ENCODE measurements around the gene GLT8D1. TPM values are rescaled to one million over a fixed set of nuclear protein-coding genes. Genes with fewer than 3 reads are reported as not detected.

GLT8D1 gene
- total and polyA plus RNA-seq, 9 of the 15 experiments (the other 6 are each of a cell fraction or from before 2014, with no cell fraction given) = 14.1 to 65.9 (median 33.7) TPM

DNA sequence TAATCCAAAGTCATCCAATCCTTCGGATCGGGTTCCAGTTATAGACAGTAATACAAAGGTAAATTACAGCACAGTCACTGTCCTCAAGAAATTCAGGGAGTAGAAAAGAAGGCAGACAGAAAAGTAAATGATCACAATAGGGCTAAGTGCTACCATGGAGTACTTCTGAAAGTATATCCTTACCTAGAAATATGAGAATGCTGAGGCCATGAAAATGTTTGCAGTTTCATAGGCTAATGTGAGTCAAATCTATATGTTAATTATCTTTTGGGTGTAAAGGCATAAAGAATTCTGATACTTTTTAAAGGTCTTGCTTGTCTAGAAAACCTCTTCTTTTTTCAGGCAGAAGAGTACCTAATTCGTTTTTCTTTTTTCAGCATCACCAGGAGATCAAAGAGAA, 49.7 kb downstream of the GLT8D1 start:
- ChIA-PET POLR2A (interaction anchor here (0.6 kb wide), 1 partner anchor 75 kb away, joined by 3 read pairs; no protein-coding TSS in a partner anchor), CTCF (ENCODE audit: low intra/inter-chr PET ratio) (no interaction called here)
- Histone ChIP-seq H3K27me3 (ENCODE audit: control insufficient read depth in 2 of 2, insufficient read depth in 2 of 2, low read length in 2 of 2) (no peaks in the 10 kb centered on the region), H3K9me3 (replicated peaks; ENCODE audit: control insufficient read depth, insufficient read depth, low read depth, low read length) (no peaks in the 10 kb centered on the region), H3K36me3 (ENCODE audit: control insufficient read depth, insufficient read depth, low read length) (peaks cover 61% of the 10 kb centered on the region; the same call in 2 of the 3 replicates), H3K4me1 (replicated peaks in 1 of 2; ENCODE audit: control insufficient read depth in 2 of 2, insufficient read depth in 2 of 2, low read length in 2 of 2) (peaks cover 0 to 1% of the 10 kb centered on the region in 2 experiments; a peak in 2 of 5 replicates), H2AFZ (ENCODE audit: low read depth, low read length) (no peak overlapping the region), H3K79me2 (ENCODE audit: control insufficient read depth, insufficient read depth, low read length) (no peaks in the 10 kb centered on the region), H3K27ac (ENCODE audit: extremely low read depth, low read depth, low read length) (no peak overlapping the region), H3K4me2 (ENCODE audit: insufficient read depth, low read length) (no peak overlapping the region), H4K20me1 (replicated peaks; ENCODE audit: control insufficient read depth, insufficient read depth, low read length) (no peaks in the 10 kb centered on the region), H3K9me1 (ENCODE audit: control insufficient read depth, insufficient read depth, low read length) (no peaks in the 10 kb centered on the region), H3K4me3 (no peak overlapping the region), H3K9ac (ENCODE audit: insufficient read depth in 1 of 2, low read depth in 2 of 2, low read length in 2 of 2) (no peak overlapping the region)
- 81% methylated on average over 3 of the region's 3 CpGs for WGBS (ENCODE audit: insufficient coverage, low coverage, missing lambda C conversion rate)
- no TSS peak for BruUV-seq (replicated peaks)
- TF ChIP-seq, protein P1, sequence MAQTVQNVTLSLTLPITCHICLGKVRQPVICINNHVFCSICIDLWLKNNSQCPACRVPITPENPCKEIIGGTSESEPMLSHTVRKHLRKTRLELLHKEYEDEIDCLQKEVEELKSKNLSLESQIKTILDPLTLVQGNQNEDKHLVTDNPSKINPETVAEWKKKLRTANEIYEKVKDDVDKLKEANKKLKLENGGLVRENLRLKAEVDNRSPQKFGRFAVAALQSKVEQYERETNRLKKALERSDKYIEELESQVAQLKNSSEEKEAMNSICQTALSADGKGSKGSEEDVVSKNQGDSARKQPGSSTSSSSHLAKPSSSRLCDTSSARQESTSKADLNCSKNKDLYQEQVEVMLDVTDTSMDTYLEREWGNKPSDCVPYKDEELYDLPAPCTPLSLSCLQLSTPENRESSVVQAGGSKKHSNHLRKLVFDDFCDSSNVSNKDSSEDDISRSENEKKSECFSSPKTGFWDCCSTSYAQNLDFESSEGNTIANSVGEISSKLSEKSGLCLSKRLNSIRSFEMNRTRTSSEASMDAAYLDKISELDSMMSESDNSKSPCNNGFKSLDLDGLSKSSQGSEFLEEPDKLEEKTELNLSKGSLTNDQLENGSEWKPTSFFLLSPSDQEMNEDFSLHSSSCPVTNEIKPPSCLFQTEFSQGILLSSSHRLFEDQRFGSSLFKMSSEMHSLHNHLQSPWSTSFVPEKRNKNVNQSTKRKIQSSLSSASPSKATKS (CRISPR knock-in tag; IDR thresholded peaks at IDR 0.05) = no peak
- TF ChIP-seq ZNF146 (CRISPR knock-in tag; IDR thresholded peaks at IDR 0.05; ENCODE audit: unreplicated experiment) (no peak), WHSC1 (IDR thresholded peaks at IDR 0.05; ENCODE audit: low read length) (no peak), ZNF324 (CRISPR knock-in tag; IDR thresholded peaks at IDR 0.05) (no peak), POLR2H (tag; IDR thresholded peaks at IDR 0.05; ENCODE audit: low read depth) (no peak), FOXP1 (CRISPR knock-in tag; IDR thresholded peaks at IDR 0.05) (no peak), SRSF3 (IDR thresholded peaks at IDR 0.05; ENCODE audit: insufficient read depth, low read length) (no peak), YY1 (IDR thresholded peaks at IDR 0.05; ENCODE audit: borderline replicate concordance in 1 of 3, control insufficient read depth in 1 of 3, extremely low read depth in 1 of 3, insufficient read depth in 3 of 3, insufficient read length in 1 of 3, insufficient replicate concordance in 2 of 3, low read depth in 1 of 3, low read length in 2 of 3) (no peak), SMARCB1 (IDR thresholded peaks at IDR 0.05; ENCODE audit: insufficient read length, low read depth) (no peak), NR4A1 (CRISPR knock-in tag; IDR thresholded peaks at IDR 0.05) (no peak), NR4A1 (tag; IDR thresholded peaks at IDR 0.05) (no peak), ZNF12 (CRISPR knock-in tag; IDR thresholded peaks at IDR 0.05) (no peak)
- TF ChIP-seq, protein P2, sequence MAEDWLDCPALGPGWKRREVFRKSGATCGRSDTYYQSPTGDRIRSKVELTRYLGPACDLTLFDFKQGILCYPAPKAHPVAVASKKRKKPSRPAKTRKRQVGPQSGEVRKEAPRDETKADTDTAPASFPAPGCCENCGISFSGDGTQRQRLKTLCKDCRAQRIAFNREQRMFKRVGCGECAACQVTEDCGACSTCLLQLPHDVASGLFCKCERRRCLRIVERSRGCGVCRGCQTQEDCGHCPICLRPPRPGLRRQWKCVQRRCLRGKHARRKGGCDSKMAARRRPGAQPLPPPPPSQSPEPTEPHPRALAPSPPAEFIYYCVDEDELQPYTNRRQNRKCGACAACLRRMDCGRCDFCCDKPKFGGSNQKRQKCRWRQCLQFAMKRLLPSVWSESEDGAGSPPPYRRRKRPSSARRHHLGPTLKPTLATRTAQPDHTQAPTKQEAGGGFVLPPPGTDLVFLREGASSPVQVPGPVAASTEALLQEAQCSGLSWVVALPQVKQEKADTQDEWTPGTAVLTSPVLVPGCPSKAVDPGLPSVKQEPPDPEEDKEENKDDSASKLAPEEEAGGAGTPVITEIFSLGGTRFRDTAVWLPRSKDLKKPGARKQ (CRISPR knock-in tag; IDR thresholded peaks at IDR 0.05) = no peak
- TF ChIP-seq, protein P3, sequence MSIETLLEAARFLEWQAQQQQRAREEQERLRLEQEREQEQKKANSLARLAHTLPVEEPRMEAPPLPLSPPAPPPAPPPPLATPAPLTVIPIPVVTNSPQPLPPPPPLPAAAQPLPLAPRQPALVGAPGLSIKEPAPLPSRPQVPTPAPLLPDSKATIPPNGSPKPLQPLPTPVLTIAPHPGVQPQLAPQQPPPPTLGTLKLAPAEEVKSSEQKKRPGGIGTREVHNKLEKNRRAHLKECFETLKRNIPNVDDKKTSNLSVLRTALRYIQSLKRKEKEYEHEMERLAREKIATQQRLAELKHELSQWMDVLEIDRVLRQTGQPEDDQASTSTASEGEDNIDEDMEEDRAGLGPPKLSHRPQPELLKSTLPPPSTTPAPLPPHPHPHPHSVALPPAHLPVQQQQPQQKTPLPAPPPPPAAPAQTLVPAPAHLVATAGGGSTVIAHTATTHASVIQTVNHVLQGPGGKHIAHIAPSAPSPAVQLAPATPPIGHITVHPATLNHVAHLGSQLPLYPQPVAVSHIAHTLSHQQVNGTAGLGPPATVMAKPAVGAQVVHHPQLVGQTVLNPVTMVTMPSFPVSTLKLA (conservative IDR thresholded peaks at IDR 0.05) = no peak
- intact Hi-C loops (cut with micrococcal nuclease) = no loop called here
- ATAC-seq (no peak), DNase-seq (ENCODE audit: extremely low read depth in 1 of 4, low spot score in 3 of 4) (no peak), FAIRE-seq (no peak)
- in situ Hi-C loops (cut with MboI) = no loop called here
